Measurements from ENCODE around the gene FSTL3.

GRCh38 chr19:718251-718951 lies 42.2 kb downstream of the FSTL3 start:
- TF ChIP-seq POLR2A (IDR thresholded peaks at IDR 0.05; ENCODE audit: low read depth, low read length) (no peak), BRCA1 (IDR thresholded peaks at IDR 0.05; ENCODE audit: low read depth, low read length) (no peak), HCFC1 (IDR thresholded peaks at IDR 0.05; ENCODE audit: low read length) (no peak)

Data from GM12878 (cell line).